Prostate gland (tissue), 2 donors: ENCODE measurements around the gene SMIM44.

ENCODE experiments used
- POLR2A ChIP-seq: fragments of 450-650 bp; IDR thresholded peaks from one replicate; pipeline ENCODE4 v1.6.1; 2016; ENCODE audit warnings: antibody characterized with exemption, mild to moderate bottlenecking
- POLR2AphosphoS5 ChIP-seq: sonication (generic); formaldehyde crosslinking; IDR thresholded peaks from one replicate; pipeline ENCODE4 v1.6.1; 2017; ENCODE audit warnings: antibody characterized with exemption
- TF ChIP-seq, protein P1 (sequence below), 4 experiments: fragments of 200-600 bp in 2 of 4; fragments of 450-650 bp in 2 of 4; sonication (generic) in 2 of 4; IDR thresholded peaks; 1 replicate in 3 of 4; 2 replicates in 1 of 4; pipeline ENCODE4 v1.5.1; 2016 to 2019; ENCODE audit warnings: antibody characterized with exemption in 4 of 4, mild to moderate bottlenecking in 2 of 4, moderate library complexity in 2 of 4

DNA sequence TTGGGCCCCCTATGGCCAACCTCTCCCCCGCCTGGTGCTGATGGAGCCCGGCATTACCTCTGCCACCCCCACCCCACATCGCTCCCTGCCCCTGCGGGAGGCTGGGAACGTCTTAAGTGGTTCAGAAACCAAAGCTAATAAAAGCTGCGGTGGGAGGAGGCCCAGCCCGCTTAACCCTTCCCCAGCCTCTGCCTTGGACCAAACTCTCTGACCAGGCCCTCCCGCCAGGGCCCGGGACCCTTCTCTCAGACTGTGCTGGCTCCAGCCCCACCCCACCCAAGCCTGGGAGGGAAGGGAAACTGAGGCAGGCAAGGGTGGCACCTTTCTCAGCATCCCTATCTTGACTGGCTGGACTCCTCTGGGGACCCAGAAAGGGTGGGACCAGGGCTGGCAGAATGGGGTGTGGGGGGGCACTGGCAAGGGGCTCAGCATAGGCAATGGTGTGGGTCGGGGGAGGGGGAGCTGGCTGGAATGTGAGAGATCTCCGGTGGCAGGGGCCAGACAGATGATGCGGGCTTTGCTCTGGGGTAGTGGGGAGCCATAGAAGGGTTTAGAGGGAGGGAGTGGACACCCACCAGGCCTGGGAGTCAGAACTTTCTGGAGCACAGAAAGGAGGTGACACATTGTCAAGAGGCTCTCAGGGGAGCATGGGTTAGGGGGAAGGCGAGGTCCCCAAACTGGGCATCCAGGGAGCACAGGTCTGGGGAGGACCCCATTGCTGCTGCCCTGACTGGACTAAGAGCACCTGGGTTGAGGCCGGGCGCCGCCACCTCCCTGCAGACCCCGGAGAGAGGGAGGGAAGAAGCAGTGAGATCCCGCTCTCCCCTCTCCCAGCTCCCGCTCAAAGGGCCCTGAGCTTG, 24.8 kb downstream of the SMIM44 start:
- TF ChIP-seq, protein P1, sequence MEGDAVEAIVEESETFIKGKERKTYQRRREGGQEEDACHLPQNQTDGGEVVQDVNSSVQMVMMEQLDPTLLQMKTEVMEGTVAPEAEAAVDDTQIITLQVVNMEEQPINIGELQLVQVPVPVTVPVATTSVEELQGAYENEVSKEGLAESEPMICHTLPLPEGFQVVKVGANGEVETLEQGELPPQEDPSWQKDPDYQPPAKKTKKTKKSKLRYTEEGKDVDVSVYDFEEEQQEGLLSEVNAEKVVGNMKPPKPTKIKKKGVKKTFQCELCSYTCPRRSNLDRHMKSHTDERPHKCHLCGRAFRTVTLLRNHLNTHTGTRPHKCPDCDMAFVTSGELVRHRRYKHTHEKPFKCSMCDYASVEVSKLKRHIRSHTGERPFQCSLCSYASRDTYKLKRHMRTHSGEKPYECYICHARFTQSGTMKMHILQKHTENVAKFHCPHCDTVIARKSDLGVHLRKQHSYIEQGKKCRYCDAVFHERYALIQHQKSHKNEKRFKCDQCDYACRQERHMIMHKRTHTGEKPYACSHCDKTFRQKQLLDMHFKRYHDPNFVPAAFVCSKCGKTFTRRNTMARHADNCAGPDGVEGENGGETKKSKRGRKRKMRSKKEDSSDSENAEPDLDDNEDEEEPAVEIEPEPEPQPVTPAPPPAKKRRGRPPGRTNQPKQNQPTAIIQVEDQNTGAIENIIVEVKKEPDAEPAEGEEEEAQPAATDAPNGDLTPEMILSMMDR (IDR thresholded peaks at IDR 0.05): no peak
- TF ChIP-seq POLR2A: no peak
- no peak for TF ChIP-seq POLR2AphosphoS5
